Measurements from ENCODE around the gene NBAS.
"Not testable (repeated sequence)": the region's sequence is repeated elsewhere in the genome, so short reads cannot be mapped to it uniquely, and the experiment has no call there.

The NBAS gene

GRCh38 chr2:15557887-15558311 lies 3.2 kb downstream of the NBAS start:
- no peak for DNase-seq

GRCh38 chr2:15556311-15556930 lies 4.7 kb downstream of the NBAS start:
- DNase-seq: no peak

GRCh38 chr2:15555760-15556193 lies 5.4 kb downstream of the NBAS start:
- DNase-seq: no peak

- no peak for DNase-seq
Measured at GRCh38 chr2:15554525-15555218, 6.5 kb downstream of the NBAS start.

GRCh38 chr2:15553951-15554350 lies 7.2 kb downstream of the NBAS start:
- DNase-seq: no peak

- DNase-seq: no peak
Measured at GRCh38 chr2:15553519-15553918, 7.6 kb downstream of the NBAS start.

- DNase-seq: no peak
Measured at GRCh38 chr2:15548974-15549373, 12.2 kb downstream of the NBAS start.

GRCh38 chr2:15547115-15547876 lies 13.8 kb downstream of the NBAS start:
- no peak for DNase-seq

- DNase-seq: no peak
Measured at GRCh38 chr2:15546297-15547098, 14.6 kb downstream of the NBAS start.

- no peak for DNase-seq
Measured at GRCh38 chr2:15544227-15544626, 16.9 kb downstream of the NBAS start.

GRCh38 chr2:15543541-15543940 lies 17.6 kb downstream of the NBAS start:
- no peak for DNase-seq

GRCh38 chr2:15543053-15543452 lies 18.1 kb downstream of the NBAS start:
- DNase-seq: no peak

GRCh38 chr2:15542269-15542668 lies 18.9 kb downstream of the NBAS start:
- not testable (repeated sequence) for DNase-seq

GRCh38 chr2:15540523-15540922 lies 20.6 kb downstream of the NBAS start:
- not testable (repeated sequence) for DNase-seq

- DNase-seq: no peak
Measured at GRCh38 chr2:15539999-15540398, 21.1 kb downstream of the NBAS start.

- no peak for DNase-seq
Measured at GRCh38 chr2:15538792-15539191, 22.3 kb downstream of the NBAS start.

GRCh38 chr2:15533860-15534480 lies 27.2 kb downstream of the NBAS start:
- DNase-seq: no peak

- DNase-seq: no peak
Measured at GRCh38 chr2:15532996-15533395, 28.1 kb downstream of the NBAS start.

- DNase-seq: no peak
Measured at GRCh38 chr2:15531095-15531854, 29.9 kb downstream of the NBAS start.

GRCh38 chr2:15527074-15527739 lies 33.9 kb downstream of the NBAS start:
- DNase-seq: no peak

- no peak for DNase-seq
Measured at GRCh38 chr2:15521641-15522181, 39.4 kb downstream of the NBAS start.

All from CD4-positive, alpha-beta T cell treated with Interleukin-6 for 4 hours (primary cell).